HG02759 (cell line): ENCODE data around the gene DDN.
A peak's percentile ranks its signal among the peaks of the same experiment; 100 is the strongest.

Source experiments
- ATAC-seq: cut with Tn5 transposase; IDR thresholded peaks from one replicate; pipeline ENCODE4 v1.9.1; 2021; ENCODE audit warnings: mild to moderate bottlenecking, moderate library complexity; ENCODE audit not compliant: unreplicated experiment

DDN gene

GRCh38 chr12:48999371-49000131 lies at the start of gene DDN:
DDN (minus strand) TSS chr12:48999375; CDS start chr12:48999287, 88 bp downstream.
- ATAC-seq = peak; percentile 53

GRCh38 chr12:49048953-49049352 lies 49.8 kb upstream of the DDN start:
- no peak for ATAC-seq

GRCh38 chr12:49046129-49046895 lies 47.1 kb upstream of the DDN start:
- ATAC-seq = no peak

GRCh38 chr12:49044660-49045059 lies 45.5 kb upstream of the DDN start:
- no peak for ATAC-seq

GRCh38 chr12:49043856-49044258 lies 44.7 kb upstream of the DDN start:
- ATAC-seq = no peak

GRCh38 chr12:49043241-49043640 lies 44.1 kb upstream of the DDN start:
- ATAC-seq = no peak

GRCh38 chr12:49041881-49042484 lies 42.8 kb upstream of the DDN start:
- ATAC-seq = no peak

- ATAC-seq = no peak
Observed at GRCh38 chr12:49041036-49041880, 42.1 kb upstream of the DDN start.

GRCh38 chr12:49040364-49040855 lies 41.2 kb upstream of the DDN start:
- ATAC-seq = no peak

- no peak for ATAC-seq
Observed at GRCh38 chr12:49039421-49040363, 40.5 kb upstream of the DDN start.

GRCh38 chr12:49038291-49038955 lies 39.2 kb upstream of the DDN start:
- no peak for ATAC-seq

GRCh38 chr12:49037947-49038237 lies 38.7 kb upstream of the DDN start:
- ATAC-seq = no peak

- ATAC-seq = no peak
Observed at GRCh38 chr12:49037111-49037946, 38.2 kb upstream of the DDN start.

- ATAC-seq = no peak
Observed at GRCh38 chr12:49036029-49036428, 36.9 kb upstream of the DDN start.

- no peak for ATAC-seq
Observed at GRCh38 chr12:49034286-49034622, 35.1 kb upstream of the DDN start.

- no peak for ATAC-seq
Observed at GRCh38 chr12:49033611-49034285, 34.6 kb upstream of the DDN start.

- no peak for ATAC-seq
Observed at GRCh38 chr12:49032679-49033447, 33.7 kb upstream of the DDN start.
